ENCODE data around the gene SCAMP2.

SCAMP2 gene

GRCh38 chr15:74843445-74843828 is 29.7 kb downstream of the SCAMP2 start:
- no peaks in the 10 kb centered on the region for H3K9me3 ChIP-seq (ENCODE audit: control insufficient read depth, insufficient read depth, low read length)
- H3K4me1 ChIP-seq (ENCODE audit: insufficient read depth, low read length) = no peaks in the 10 kb centered on the region
- peak overlapping the region; percentile 82 for H3K9ac ChIP-seq (ENCODE audit: low read depth, low read length)
- H3K36me3 ChIP-seq (ENCODE audit: insufficient read depth, low read length) = no peaks in the 10 kb centered on the region; the same call in 1 of the 2 replicates

- H3K36me3 ChIP-seq (ENCODE audit: insufficient read depth, low read length) = no peaks in the 10 kb centered on the region; the same call in 1 of the 2 replicates
- no peaks in the 10 kb centered on the region for H3K9me3 ChIP-seq (ENCODE audit: control insufficient read depth, insufficient read depth, low read length)
- H3K4me1 ChIP-seq (ENCODE audit: insufficient read depth, low read length) = no peaks in the 10 kb centered on the region
- peak within 1 kb of the TSS; percentile 82 for H3K9ac ChIP-seq (ENCODE audit: low read depth, low read length)
Observed at GRCh38 chr15:74842581-74843444, 30.4 kb downstream of the SCAMP2 start, which contains the start of gene ULK3. Gene ULK3 (minus strand): TSS chr15:74843156. CDS start chr15:74843105, 51 bp downstream.

- Histone ChIP-seq H3K9me3 (ENCODE audit: control insufficient read depth, insufficient read depth, low read length) (no peaks in the 10 kb centered on the region), H3K36me3 (ENCODE audit: insufficient read depth, low read length) (no peaks in the 10 kb centered on the region), H3K4me1 (ENCODE audit: insufficient read depth, low read length) (no peaks in the 10 kb centered on the region), H3K9ac (ENCODE audit: low read depth, low read length) (peak overlapping the region; percentile 82; the same call in 1 of the 2 replicates)
Observed at GRCh38 chr15:74841891-74842373, 31.2 kb downstream of the SCAMP2 start.

GRCh38 chr15:74840851-74841775 is 32.1 kb downstream of the SCAMP2 start:
- H3K9ac ChIP-seq (ENCODE audit: low read depth, low read length) = no peak overlapping the region
- no peaks in the 10 kb centered on the region for H3K36me3 ChIP-seq (ENCODE audit: insufficient read depth, low read length)
- no peaks in the 10 kb centered on the region for H3K4me1 ChIP-seq (ENCODE audit: insufficient read depth, low read length)
- H3K9me3 ChIP-seq (ENCODE audit: control insufficient read depth, insufficient read depth, low read length) = no peaks in the 10 kb centered on the region

GRCh38 chr15:74839526-74840395 is 33.4 kb downstream of the SCAMP2 start:
- Histone ChIP-seq H3K9ac (ENCODE audit: low read depth, low read length) (no peak overlapping the region), H3K4me1 (ENCODE audit: insufficient read depth, low read length) (no peaks in the 10 kb centered on the region), H3K36me3 (ENCODE audit: insufficient read depth, low read length) (no peaks in the 10 kb centered on the region), H3K9me3 (ENCODE audit: control insufficient read depth, insufficient read depth, low read length) (no peaks in the 10 kb centered on the region)

- Histone ChIP-seq H3K4me1 (ENCODE audit: insufficient read depth, low read length) (no peaks in the 10 kb centered on the region), H3K36me3 (ENCODE audit: insufficient read depth, low read length) (no peaks in the 10 kb centered on the region), H3K9ac (ENCODE audit: low read depth, low read length) (no peak overlapping the region), H3K9me3 (ENCODE audit: control insufficient read depth, insufficient read depth, low read length) (no peaks in the 10 kb centered on the region)
Observed at GRCh38 chr15:74838746-74839525, 34.2 kb downstream of the SCAMP2 start.

GRCh38 chr15:74838137-74838516 is 35.0 kb downstream of the SCAMP2 start:
- Histone ChIP-seq H3K9me3 (ENCODE audit: control insufficient read depth, insufficient read depth, low read length) (no peaks in the 10 kb centered on the region), H3K9ac (ENCODE audit: low read depth, low read length) (no peak overlapping the region), H3K36me3 (ENCODE audit: insufficient read depth, low read length) (no peaks in the 10 kb centered on the region), H3K4me1 (ENCODE audit: insufficient read depth, low read length) (no peaks in the 10 kb centered on the region)

- no peaks in the 10 kb centered on the region for H3K36me3 ChIP-seq (ENCODE audit: insufficient read depth, low read length)
- H3K9ac ChIP-seq (ENCODE audit: low read depth, low read length) = no peak overlapping the region
- no peaks in the 10 kb centered on the region for H3K4me1 ChIP-seq (ENCODE audit: insufficient read depth, low read length)
- no peaks in the 10 kb centered on the region for H3K9me3 ChIP-seq (ENCODE audit: control insufficient read depth, insufficient read depth, low read length)
Observed at GRCh38 chr15:74837482-74838136, 35.6 kb downstream of the SCAMP2 start.

- Histone ChIP-seq H3K9ac (ENCODE audit: low read depth, low read length) (no peak overlapping the region), H3K36me3 (ENCODE audit: insufficient read depth, low read length) (no peaks in the 10 kb centered on the region), H3K9me3 (ENCODE audit: control insufficient read depth, insufficient read depth, low read length) (no peaks in the 10 kb centered on the region), H3K4me1 (ENCODE audit: insufficient read depth, low read length) (no peaks in the 10 kb centered on the region)
Observed at GRCh38 chr15:74836846-74837245, 36.3 kb downstream of the SCAMP2 start.

GRCh38 chr15:74835312-74835823 is 37.8 kb downstream of the SCAMP2 start:
- H3K9me3 ChIP-seq (ENCODE audit: control insufficient read depth, insufficient read depth, low read length) = no peaks in the 10 kb centered on the region
- H3K9ac ChIP-seq (ENCODE audit: low read depth, low read length) = no peak overlapping the region
- no peaks in the 10 kb centered on the region for H3K4me1 ChIP-seq (ENCODE audit: insufficient read depth, low read length)
- no peaks in the 10 kb centered on the region for H3K36me3 ChIP-seq (ENCODE audit: insufficient read depth, low read length)

- no peaks in the 10 kb centered on the region for H3K9me3 ChIP-seq (ENCODE audit: control insufficient read depth, insufficient read depth, low read length)
- no peak overlapping the region for H3K9ac ChIP-seq (ENCODE audit: low read depth, low read length)
- H3K4me1 ChIP-seq (ENCODE audit: insufficient read depth, low read length) = no peaks in the 10 kb centered on the region
- no peaks in the 10 kb centered on the region for H3K36me3 ChIP-seq (ENCODE audit: insufficient read depth, low read length)
Observed at GRCh38 chr15:74833376-74834107, 39.6 kb downstream of the SCAMP2 start.

GRCh38 chr15:74832826-74833225 is 40.3 kb downstream of the SCAMP2 start:
- H3K36me3 ChIP-seq (ENCODE audit: insufficient read depth, low read length) = no peaks in the 10 kb centered on the region
- no peaks in the 10 kb centered on the region for H3K9me3 ChIP-seq (ENCODE audit: control insufficient read depth, insufficient read depth, low read length)
- no peaks in the 10 kb centered on the region for H3K4me1 ChIP-seq (ENCODE audit: insufficient read depth, low read length)
- H3K9ac ChIP-seq (ENCODE audit: low read depth, low read length) = no peak overlapping the region

All from ES-I3 (cell line).